Coronary artery (tissue), 2 donors: ENCODE measurements around the gene TBX5.
A peak's percentile ranks its signal among the peaks of the same experiment; 100 is the strongest.

Source experiments
- DNase-seq: peaks from one replicate; pipeline ENCODE4 v3.0.0-alpha.2; 2017; ENCODE audit warnings: low spot score
- H3K27ac ChIP-seq, 2 donors: fragments of 200-600 bp; sonication (generic); one replicate each; pipeline ENCODE4 v1.5.1; 2016 to 2019
- H3K4me3 ChIP-seq: fragments of 200-600 bp; sonication (generic); 2 replicates; pipeline ENCODE4 v1.5.1; 2016; ENCODE audit warnings: mild to moderate bottlenecking, moderate library complexity
- CTCF ChIP-seq: fragments of 200-600 bp; sonication (generic); IDR thresholded peaks from one replicate; pipeline ENCODE4 v1.5.1; 2019; ENCODE audit warnings: antibody characterized with exemption

Gene TBX5

DNA sequence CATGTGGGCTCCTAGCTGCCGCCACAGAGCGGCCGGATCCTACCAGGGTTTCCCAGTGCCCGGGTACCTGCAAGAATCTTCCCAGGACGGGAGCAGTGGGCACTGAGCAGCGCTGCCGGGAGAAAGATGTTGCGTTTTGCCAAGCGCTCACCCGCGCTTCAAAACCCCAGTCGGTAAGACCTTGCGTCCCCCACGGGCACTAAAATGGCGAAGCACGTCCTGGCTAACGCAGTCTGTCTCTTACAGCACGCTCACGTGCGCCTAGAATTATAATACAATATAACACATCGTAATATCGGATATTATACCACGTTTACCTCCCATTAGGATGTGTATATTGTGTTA lies 35.1 kb upstream of the TBX5 start:
- no peak for TF ChIP-seq CTCF
- no peak for DNase-seq
- no peak overlapping the region for H3K4me3 ChIP-seq
- H3K27ac ChIP-seq = no peak overlapping the region

DNA sequence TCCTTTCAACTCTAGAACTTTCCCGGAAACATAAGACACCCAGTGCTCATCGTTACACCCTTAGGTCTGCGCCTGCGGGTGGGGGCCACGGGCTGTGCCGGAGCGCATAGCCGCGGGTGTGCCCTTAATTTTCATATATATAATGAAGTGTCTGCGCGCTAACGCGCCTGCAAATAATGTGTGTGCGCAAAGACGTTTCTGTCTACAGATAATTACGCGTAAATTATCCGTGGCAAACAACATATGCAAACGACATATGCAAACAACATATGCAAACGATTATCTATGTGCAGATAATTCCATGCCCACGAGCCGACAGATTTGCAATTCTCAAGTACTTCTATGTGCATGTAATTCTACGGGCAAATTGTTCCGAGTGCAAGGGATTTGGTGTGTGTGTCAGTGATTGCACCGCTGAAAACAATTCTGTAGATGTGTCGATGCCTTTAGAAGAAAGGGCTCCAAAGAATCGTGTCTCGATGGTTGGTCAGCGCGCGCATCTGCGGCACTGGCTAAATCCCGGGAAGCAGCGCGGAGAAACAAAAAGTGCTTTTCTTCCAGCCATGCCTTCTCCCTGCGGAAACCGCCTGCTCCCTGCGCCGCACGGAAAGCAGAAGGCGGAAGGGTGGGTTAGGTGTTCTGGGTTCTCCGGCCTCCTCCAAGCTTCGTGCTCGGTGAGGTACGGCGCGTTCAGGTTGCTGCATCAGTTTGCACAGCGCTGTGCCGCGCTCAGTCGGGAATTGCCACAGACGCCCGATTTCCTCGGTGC lies 34.5 kb upstream of the TBX5 start:
- peak overlapping the region; percentile 22 for H3K4me3 ChIP-seq
- no peak overlapping the region for H3K27ac ChIP-seq
- no peak for DNase-seq
- no peak for TF ChIP-seq CTCF

GRCh38 chr12:114439817-114440216 lies 33.9 kb upstream of the TBX5 start:
- no peak for DNase-seq
- TF ChIP-seq CTCF = no peak
- Histone ChIP-seq H3K27ac (no peak overlapping the region), H3K4me3 (no peak overlapping the region)

- no peak overlapping the region for H3K27ac ChIP-seq
- no peak for DNase-seq
Measured at GRCh38 chr12:114439261-114439683, 33.3 kb upstream of the TBX5 start.

GRCh38 chr12:114438635-114439256 lies 32.8 kb upstream of the TBX5 start:
- no peak for DNase-seq
- Histone ChIP-seq H3K4me3 (no peak overlapping the region), H3K27ac (no peak overlapping the region)
- no peak for TF ChIP-seq CTCF

More at GRCh38 chr12:114439261-114439683, 33.3 kb upstream of the TBX5 start:
- no peak for TF ChIP-seq CTCF
- no peak overlapping the region for H3K4me3 ChIP-seq

DNA sequence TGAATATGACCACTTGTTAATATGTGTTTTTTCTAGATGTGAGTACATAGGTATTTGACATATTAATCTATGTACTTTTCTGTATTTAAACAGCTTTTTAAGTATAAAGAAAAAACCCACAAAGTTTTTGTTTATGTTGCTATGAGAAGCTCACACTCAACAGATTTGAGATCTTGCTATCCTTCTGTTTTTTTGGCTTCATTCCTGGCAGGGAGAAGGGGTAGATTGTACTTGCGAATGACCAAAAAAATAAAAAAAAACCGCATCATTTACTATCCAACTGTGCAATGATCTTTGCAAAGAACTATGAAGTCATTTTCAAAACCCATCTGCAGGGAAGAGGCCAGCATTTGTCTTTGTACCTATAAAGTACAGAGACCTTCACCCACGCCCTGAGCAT lies 28.4 kb upstream of the TBX5 start:
- H3K4me3 ChIP-seq = no peak overlapping the region
- no peak for TF ChIP-seq CTCF
- no peak overlapping the region for H3K27ac ChIP-seq
- DNase-seq = no peak

DNA sequence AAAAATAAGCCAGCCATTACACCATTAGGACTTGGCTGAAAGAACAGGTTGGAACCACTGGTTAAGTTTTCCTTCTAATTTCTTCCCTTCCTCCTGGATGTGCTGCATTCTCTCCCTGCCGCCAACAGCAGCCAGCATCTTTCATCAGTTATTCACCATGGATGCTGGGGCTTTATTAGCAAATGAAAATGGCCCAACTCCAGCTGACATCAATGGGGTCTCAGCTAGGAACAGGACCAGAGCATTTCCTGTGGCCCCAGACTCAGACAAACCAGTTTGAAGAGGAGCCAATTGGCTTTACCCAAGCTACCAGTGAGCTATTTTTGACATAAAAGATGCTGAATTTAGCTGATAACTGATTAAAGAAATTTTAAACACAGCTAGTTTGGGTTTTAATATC lies 26.0 kb upstream of the TBX5 start:
- no peak overlapping the region for H3K4me3 ChIP-seq
- no peak overlapping the region for H3K27ac ChIP-seq
- no peak for DNase-seq
- no peak for TF ChIP-seq CTCF
